ENCODE measurements around the gene SPAG8.

DNA sequence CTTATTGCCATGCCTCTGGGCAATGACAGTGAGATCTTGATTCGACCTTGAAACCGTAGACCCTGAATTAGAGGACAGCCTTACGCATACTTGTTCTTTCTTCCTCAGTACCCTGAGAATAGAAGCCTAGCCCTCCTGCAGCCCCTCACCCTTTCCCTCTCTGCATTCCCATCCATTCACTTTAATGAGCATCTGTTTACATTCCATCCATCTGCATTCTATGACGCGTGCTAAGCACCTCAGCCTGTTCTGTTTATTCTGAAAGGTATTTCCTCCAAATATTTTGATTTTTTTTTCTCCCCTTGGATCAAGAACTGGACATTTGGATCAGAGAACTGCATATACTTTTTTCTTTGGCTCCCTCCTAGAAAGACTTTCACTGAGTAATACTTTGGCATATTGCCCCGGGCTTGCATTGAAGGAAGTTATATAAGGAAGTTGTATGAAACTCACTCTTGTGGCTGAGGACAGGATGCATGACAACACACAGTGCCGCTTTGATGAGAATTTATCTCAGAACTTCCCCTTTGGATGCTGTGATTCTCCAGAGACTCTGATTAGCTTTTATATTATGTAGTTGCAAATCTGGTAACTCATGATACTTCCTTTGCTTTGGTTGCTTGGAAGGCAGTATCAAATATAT lies 32.7 kb upstream of the SPAG8 start:
- TF ChIP-seq, protein P1, sequence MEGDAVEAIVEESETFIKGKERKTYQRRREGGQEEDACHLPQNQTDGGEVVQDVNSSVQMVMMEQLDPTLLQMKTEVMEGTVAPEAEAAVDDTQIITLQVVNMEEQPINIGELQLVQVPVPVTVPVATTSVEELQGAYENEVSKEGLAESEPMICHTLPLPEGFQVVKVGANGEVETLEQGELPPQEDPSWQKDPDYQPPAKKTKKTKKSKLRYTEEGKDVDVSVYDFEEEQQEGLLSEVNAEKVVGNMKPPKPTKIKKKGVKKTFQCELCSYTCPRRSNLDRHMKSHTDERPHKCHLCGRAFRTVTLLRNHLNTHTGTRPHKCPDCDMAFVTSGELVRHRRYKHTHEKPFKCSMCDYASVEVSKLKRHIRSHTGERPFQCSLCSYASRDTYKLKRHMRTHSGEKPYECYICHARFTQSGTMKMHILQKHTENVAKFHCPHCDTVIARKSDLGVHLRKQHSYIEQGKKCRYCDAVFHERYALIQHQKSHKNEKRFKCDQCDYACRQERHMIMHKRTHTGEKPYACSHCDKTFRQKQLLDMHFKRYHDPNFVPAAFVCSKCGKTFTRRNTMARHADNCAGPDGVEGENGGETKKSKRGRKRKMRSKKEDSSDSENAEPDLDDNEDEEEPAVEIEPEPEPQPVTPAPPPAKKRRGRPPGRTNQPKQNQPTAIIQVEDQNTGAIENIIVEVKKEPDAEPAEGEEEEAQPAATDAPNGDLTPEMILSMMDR (conservative IDR thresholded peaks at IDR 0.05; ENCODE audit: low read length), result no peak
- TF ChIP-seq EZH2phosphoT487 (IDR thresholded peaks at IDR 0.05; ENCODE audit: borderline replicate concordance, low read depth, low read length), result no peak
